NCI-H1930 (cell line): ENCODE data around the gene SHD.
"Not testable (repeated sequence)": the region's sequence is repeated elsewhere in the genome, so short reads cannot be mapped to it uniquely, and the experiment has no call there.

Experiments
- DNase-seq, 2 experiments: peaks; one replicate each; lab custom pipeline; 2025; lab: John Stamatoyannopoulos, UW

SHD gene

GRCh38 chr19:4278419-4279266, at the start of gene SHD:
Gene SHD (plus strand): TSS chr19:4279266. CDS start chr19:4280064, 798 bp downstream.
- DNase-seq: no peak

- not testable (repeated sequence) for DNase-seq
Measured at GRCh38 chr19:4230237-4230636, 48.8 kb upstream of the SHD start.

- not testable (repeated sequence) for DNase-seq
Measured at GRCh38 chr19:4231521-4231920, 47.5 kb upstream of the SHD start.

- not testable (repeated sequence) for DNase-seq
Measured at GRCh38 chr19:4232139-4232538, 46.9 kb upstream of the SHD start.

- DNase-seq: no peak
Measured at GRCh38 chr19:4232614-4233281, 46.3 kb upstream of the SHD start.

- peak; percentile 8 to 41 for DNase-seq
Measured at GRCh38 chr19:4233282-4233853, 45.7 kb upstream of the SHD start.

- no peak for DNase-seq
Measured at GRCh38 chr19:4234142-4234861, 44.8 kb upstream of the SHD start.

- no peak for DNase-seq
Measured at GRCh38 chr19:4234862-4235201, 44.2 kb upstream of the SHD start.

GRCh38 chr19:4237510-4237909, 41.6 kb upstream of the SHD start:
- DNase-seq: not testable (repeated sequence)

GRCh38 chr19:4238831-4239230, 40.2 kb upstream of the SHD start:
- DNase-seq: no peak

- no peak for DNase-seq
Measured at GRCh38 chr19:4241824-4242430, 37.1 kb upstream of the SHD start.

GRCh38 chr19:4245938-4246337, 33.1 kb upstream of the SHD start:
- not testable (repeated sequence) for DNase-seq

GRCh38 chr19:4246767-4247593, 32.1 kb upstream of the SHD start, which contains the start of gene YJU2:
Gene YJU2 (plus strand): TSS chr19:4247080. CDS start chr19:4247147, 67 bp downstream.
- DNase-seq: peak; percentile 95

- DNase-seq: no peak
Measured at GRCh38 chr19:4256563-4256962, 22.5 kb upstream of the SHD start.

GRCh38 chr19:4257025-4257424, 22.0 kb upstream of the SHD start:
- DNase-seq: no peak

GRCh38 chr19:4258181-4258580, 20.9 kb upstream of the SHD start:
- DNase-seq: no peak

GRCh38 chr19:4260613-4261191, 18.4 kb upstream of the SHD start:
- DNase-seq: no peak

- no peak for DNase-seq
Measured at GRCh38 chr19:4264812-4265211, 14.3 kb upstream of the SHD start.

- DNase-seq: no peak
Measured at GRCh38 chr19:4266253-4267000, 12.6 kb upstream of the SHD start.
